DND-41 (cell line): Measurements from ENCODE around the gene JAZF1.

ENCODE experiments used
- ATAC-seq: fragments of 200-7000 bp; cut with Tn5 transposase; 3 replicates; pipeline ENCODE4 v1.9.1; 2021; ENCODE audit warnings: low read depth; ENCODE audit not compliant: insufficient read depth
- DNase-seq: peaks from one replicate; pipeline ENCODE4 v3.0.0-alpha.2; 2020
- H2AFZ ChIP-seq: 2 replicates; pipeline ENCODE4 v1.6.0; 2012; ENCODE audit warnings: low read depth, low read length
- H3K27ac ChIP-seq: 2 replicates; pipeline ENCODE4 v1.5.1; 2012; ENCODE audit warnings: low read length, inconsistent platforms
- H3K27me3 ChIP-seq: fragments of 200-600 bp; sonication (generic); 2 replicates; pipeline ENCODE4 v1.6.0; 2012; ENCODE audit warnings: low read length, mild to moderate bottlenecking, inconsistent platforms; ENCODE audit not compliant: insufficient read depth, poor library complexity
- H3K36me3 ChIP-seq: 2 replicates; pipeline ENCODE4 v1.5.1; 2012; ENCODE audit warnings: low read length, inconsistent platforms; ENCODE audit not compliant: insufficient read depth
- H3K4me1 ChIP-seq: 2 replicates; pipeline ENCODE4 v1.5.1; 2012; ENCODE audit warnings: mild to moderate bottlenecking, low read length; ENCODE audit not compliant: insufficient read depth
- H3K4me2 ChIP-seq: 2 replicates; pipeline ENCODE4 v1.6.0; 2012; ENCODE audit warnings: mild to moderate bottlenecking, moderate library complexity, low read length, inconsistent platforms; ENCODE audit not compliant: insufficient read depth
- H3K4me3 ChIP-seq, 2 experiments: fragments of 200-600 bp in 1 of 2; shearing (Covaris generic) in 1 of 2; 2 replicates each; pipeline ENCODE4 v1.5.1; 2012 to 2016; ENCODE audit warnings: inconsistent platforms in 2 of 2, low read length in 2 of 2, mild to moderate bottlenecking in 2 of 2, low read depth in 1 of 2, moderate library complexity in 1 of 2
- H3K79me2 ChIP-seq: 2 replicates; pipeline ENCODE4 v1.6.0; 2012; ENCODE audit warnings: low read length, inconsistent platforms; ENCODE audit not compliant: insufficient read depth
- H3K9ac ChIP-seq: 2 replicates; pipeline ENCODE4 v1.6.0; 2012; ENCODE audit warnings: low read depth, mild to moderate bottlenecking, inconsistent platforms, low read length, moderate library complexity
- H3K9me3 ChIP-seq: 2 replicates; pipeline ENCODE4 v1.5.1; 2012; ENCODE audit warnings: low read length, moderate library complexity, mild to moderate bottlenecking, inconsistent platforms; ENCODE audit not compliant: insufficient read depth, severe bottlenecking
- H4K20me1 ChIP-seq: 2 replicates; pipeline ENCODE4 v1.6.0; 2012; ENCODE audit warnings: low read length; ENCODE audit not compliant: insufficient read depth
- EZH2 ChIP-seq: IDR thresholded peaks from 3 replicates; pipeline ENCODE4 v1.6.1; 2012; ENCODE audit warnings: borderline replicate concordance, low read depth, mild to moderate bottlenecking, moderate library complexity, low read length, inconsistent platforms; ENCODE audit not compliant: severe bottlenecking
- TF ChIP-seq, protein P1 (sequence below): IDR thresholded peaks from 2 replicates; pipeline ENCODE4 v1.5.1; 2012; ENCODE audit warnings: borderline replicate concordance, low read length, moderate library complexity, mild to moderate bottlenecking; ENCODE audit not compliant: poor library complexity, severe bottlenecking; ENCODE audit errors: extremely low read depth

JAZF1 gene

DNA sequence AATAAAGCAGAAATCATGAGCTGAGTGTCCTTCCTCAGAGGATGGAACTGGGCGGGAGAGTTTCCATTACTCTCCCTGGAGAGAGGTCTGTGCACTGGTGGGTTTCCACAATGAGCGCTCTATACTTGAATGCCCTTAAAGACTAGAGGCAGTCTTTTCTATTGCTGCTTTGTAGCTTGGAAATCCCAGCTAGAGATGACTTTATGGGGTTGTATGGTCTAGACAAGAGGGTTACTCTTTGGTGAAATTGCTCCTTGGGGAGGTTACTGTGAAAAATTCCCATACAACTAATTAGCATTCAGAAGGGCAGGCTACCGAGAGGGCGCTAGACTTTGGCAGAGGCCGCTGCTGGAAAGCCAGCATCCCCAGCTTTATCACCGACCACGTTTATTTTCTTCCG is 303.8 kb downstream of the JAZF1 start:
- H3K9me3 ChIP-seq = no peaks in the 10 kb centered on the region
- H3K4me1 ChIP-seq = no peaks in the 10 kb centered on the region
- 0 out of 2 replicates have a peak, but pooled peaks cover 2% of the 10 kb centered on the region for H4K20me1 ChIP-seq
- H3K27ac ChIP-seq = no peak overlapping the region
- no peaks in the 10 kb centered on the region for H3K27me3 ChIP-seq
- H3K4me2 ChIP-seq = no peak overlapping the region
- DNase-seq (no peak), ATAC-seq (no peak)
- H3K4me3 ChIP-seq = no peak overlapping the region
- H3K9ac ChIP-seq = no peak overlapping the region
- H2AFZ ChIP-seq = no peak overlapping the region
- no peaks in the 10 kb centered on the region for H3K79me2 ChIP-seq
- H3K36me3 ChIP-seq = no peaks in the 10 kb centered on the region
- no peak for TF ChIP-seq EZH2
- TF ChIP-seq, protein P1, sequence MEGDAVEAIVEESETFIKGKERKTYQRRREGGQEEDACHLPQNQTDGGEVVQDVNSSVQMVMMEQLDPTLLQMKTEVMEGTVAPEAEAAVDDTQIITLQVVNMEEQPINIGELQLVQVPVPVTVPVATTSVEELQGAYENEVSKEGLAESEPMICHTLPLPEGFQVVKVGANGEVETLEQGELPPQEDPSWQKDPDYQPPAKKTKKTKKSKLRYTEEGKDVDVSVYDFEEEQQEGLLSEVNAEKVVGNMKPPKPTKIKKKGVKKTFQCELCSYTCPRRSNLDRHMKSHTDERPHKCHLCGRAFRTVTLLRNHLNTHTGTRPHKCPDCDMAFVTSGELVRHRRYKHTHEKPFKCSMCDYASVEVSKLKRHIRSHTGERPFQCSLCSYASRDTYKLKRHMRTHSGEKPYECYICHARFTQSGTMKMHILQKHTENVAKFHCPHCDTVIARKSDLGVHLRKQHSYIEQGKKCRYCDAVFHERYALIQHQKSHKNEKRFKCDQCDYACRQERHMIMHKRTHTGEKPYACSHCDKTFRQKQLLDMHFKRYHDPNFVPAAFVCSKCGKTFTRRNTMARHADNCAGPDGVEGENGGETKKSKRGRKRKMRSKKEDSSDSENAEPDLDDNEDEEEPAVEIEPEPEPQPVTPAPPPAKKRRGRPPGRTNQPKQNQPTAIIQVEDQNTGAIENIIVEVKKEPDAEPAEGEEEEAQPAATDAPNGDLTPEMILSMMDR = no peak

DNA sequence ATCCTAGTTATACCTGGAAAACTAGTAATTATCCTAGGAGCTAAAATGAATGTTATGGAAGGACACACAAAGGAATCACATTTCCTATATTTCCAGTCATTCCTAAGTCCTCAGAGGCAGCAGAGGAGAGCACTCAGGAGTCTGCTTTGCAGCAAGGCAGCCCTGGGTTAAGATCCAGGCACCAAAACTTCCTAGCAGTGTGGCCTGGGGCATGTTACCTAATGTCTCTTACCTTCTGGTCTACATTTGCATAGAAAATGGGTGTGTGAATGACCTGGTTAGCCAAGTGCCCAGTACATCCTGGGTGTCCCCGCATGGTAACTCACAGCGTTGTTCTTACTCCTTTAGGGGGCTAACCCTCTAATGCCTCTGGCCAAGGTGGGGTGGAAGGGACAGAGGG is 304.8 kb downstream of the JAZF1 start:
- no peak for TF ChIP-seq EZH2
- TF ChIP-seq, protein P1 = no peak
- Histone ChIP-seq H3K27me3 (no peaks in the 10 kb centered on the region), H3K4me1 (no peaks in the 10 kb centered on the region), H3K9me3 (no peaks in the 10 kb centered on the region), H3K27ac (no peak overlapping the region), H3K4me2 (no peak overlapping the region), H3K4me3 (no peak overlapping the region), H3K9ac (no peak overlapping the region), H3K79me2 (no peaks in the 10 kb centered on the region), H4K20me1 (0 out of 2 replicates have a peak, but pooled peaks cover 2% of the 10 kb centered on the region), H2AFZ (no peak overlapping the region), H3K36me3 (no peaks in the 10 kb centered on the region)
- no peak for ATAC-seq
- no peak for DNase-seq

DNA sequence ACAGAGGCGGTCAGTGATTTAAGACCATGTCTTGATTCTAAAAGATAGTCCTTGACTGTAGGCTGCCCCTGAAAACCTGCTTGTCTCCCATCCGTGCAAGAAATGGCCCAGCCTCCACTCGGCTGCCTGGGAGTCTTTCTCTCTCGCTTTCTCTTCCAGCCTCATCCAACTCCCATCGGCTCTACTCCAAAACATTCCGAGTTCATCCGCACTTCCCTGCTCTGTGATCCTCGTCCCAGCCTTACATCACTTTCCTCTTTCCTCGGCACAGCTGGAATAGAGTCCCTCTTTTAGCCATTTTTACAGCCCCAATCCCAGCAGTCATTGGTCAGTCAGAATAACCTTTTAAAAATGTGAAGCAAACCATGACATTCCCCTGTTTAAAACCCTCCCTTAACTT is 305.5 kb downstream of the JAZF1 start:
- Histone ChIP-seq H3K4me3 (no peak overlapping the region), H2AFZ (no peak overlapping the region), H3K27ac (no peak overlapping the region), H3K27me3 (no peaks in the 10 kb centered on the region), H4K20me1 (0 out of 2 replicates have a peak, but pooled peaks cover 2% of the 10 kb centered on the region), H3K9ac (no peak overlapping the region), H3K4me1 (no peaks in the 10 kb centered on the region), H3K9me3 (no peaks in the 10 kb centered on the region), H3K4me2 (no peak overlapping the region), H3K36me3 (no peaks in the 10 kb centered on the region), H3K79me2 (no peaks in the 10 kb centered on the region)
- TF ChIP-seq, protein P1 = no peak
- TF ChIP-seq EZH2 = no peak
- ATAC-seq (no peak), DNase-seq (no peak)
